ENCODE results near the gene NDRG4. TPM values are rescaled to one million over a fixed set of nuclear protein-coding genes. Genes with fewer than 3 reads are reported as not detected.

The NDRG4 gene
- total and polyA plus RNA-seq, 2 of the 13 experiments (the other 11 are each of a cell fraction or from before 2014, with no cell fraction given): 1.7 to 2.7 TPM

GRCh38 chr16:58515125-58515870, 15.4 kb downstream of the NDRG4 start, which contains the start of gene SETD6 (continued):
- no peak; the same call in 1 of the 2 replicates for TF ChIP-seq ZZZ3 (CRISPR knock-in tag; IDR thresholded peaks at IDR 0.05; ENCODE audit: borderline replicate concordance)
- peak; percentile 98 for TF ChIP-seq HDAC1 (CRISPR knock-in tag; IDR thresholded peaks at IDR 0.05)
- TF ChIP-seq ZNF276 (CRISPR knock-in tag; IDR thresholded peaks at IDR 0.05; ENCODE audit: low read depth): peak; percentile 91
- peak; percentile 97 for TF ChIP-seq ATF7-NPFF (CRISPR knock-in tag; IDR thresholded peaks at IDR 0.05; ENCODE audit: low read depth)
- TF ChIP-seq ZNF709 (CRISPR knock-in tag; IDR thresholded peaks at IDR 0.05): peak; percentile 93
- peak; percentile 89; the same call in 1 of the 2 replicates for TF ChIP-seq ZNF431 (CRISPR knock-in tag; IDR thresholded peaks at IDR 0.05; ENCODE audit: borderline replicate concordance, low read depth)
- no peak for TF ChIP-seq LRRFIP1 (CRISPR knock-in tag; conservative IDR thresholded peaks at IDR 0.05)
- TF ChIP-seq, protein P1, sequence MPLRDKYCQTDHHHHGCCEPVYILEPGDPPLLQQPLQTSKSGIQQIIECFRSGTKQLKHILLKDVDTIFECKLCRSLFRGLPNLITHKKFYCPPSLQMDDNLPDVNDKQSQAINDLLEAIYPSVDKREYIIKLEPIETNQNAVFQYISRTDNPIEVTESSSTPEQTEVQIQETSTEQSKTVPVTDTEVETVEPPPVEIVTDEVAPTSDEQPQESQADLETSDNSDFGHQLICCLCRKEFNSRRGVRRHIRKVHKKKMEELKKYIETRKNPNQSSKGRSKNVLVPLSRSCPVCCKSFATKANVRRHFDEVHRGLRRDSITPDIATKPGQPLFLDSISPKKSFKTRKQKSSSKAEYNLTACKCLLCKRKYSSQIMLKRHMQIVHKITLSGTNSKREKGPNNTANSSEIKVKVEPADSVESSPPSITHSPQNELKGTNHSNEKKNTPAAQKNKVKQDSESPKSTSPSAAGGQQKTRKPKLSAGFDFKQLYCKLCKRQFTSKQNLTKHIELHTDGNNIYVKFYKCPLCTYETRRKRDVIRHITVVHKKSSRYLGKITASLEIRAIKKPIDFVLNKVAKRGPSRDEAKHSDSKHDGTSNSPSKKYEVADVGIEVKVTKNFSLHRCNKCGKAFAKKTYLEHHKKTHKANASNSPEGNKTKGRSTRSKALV (CRISPR knock-in tag; IDR thresholded peaks at IDR 0.05): peak; percentile 98
- TF ChIP-seq, protein P2, sequence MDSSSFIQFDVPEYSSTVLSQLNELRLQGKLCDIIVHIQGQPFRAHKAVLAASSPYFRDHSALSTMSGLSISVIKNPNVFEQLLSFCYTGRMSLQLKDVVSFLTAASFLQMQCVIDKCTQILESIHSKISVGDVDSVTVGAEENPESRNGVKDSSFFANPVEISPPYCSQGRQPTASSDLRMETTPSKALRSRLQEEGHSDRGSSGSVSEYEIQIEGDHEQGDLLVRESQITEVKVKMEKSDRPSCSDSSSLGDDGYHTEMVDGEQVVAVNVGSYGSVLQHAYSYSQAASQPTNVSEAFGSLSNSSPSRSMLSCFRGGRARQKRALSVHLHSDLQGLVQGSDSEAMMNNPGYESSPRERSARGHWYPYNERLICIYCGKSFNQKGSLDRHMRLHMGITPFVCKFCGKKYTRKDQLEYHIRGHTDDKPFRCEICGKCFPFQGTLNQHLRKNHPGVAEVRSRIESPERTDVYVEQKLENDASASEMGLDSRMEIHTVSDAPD (CRISPR knock-in tag; IDR thresholded peaks at IDR 0.05): 0 out of 2 replicates have a peak, but pooled peaks have one; percentile 54
- TF ChIP-seq ZNF724P (CRISPR knock-in tag; IDR thresholded peaks at IDR 0.05; ENCODE audit: borderline replicate concordance): peak; percentile 94
- TF ChIP-seq PHF8 (CRISPR knock-in tag; IDR thresholded peaks at IDR 0.05): peak; percentile 94
- TF ChIP-seq ZNF546 (CRISPR knock-in tag; conservative IDR thresholded peaks at IDR 0.05): peak; percentile 98
- no peak for TF ChIP-seq XRCC5 (optimal IDR thresholded peaks at IDR 0.05; ENCODE audit: low read length)
- peak; percentile 19; the same call in 1 of the 2 replicates for TF ChIP-seq RFX3 (CRISPR knock-in tag; IDR thresholded peaks at IDR 0.05)
- peak; percentile 96 for TF ChIP-seq ATF5 (CRISPR knock-in tag; IDR thresholded peaks at IDR 0.05; ENCODE audit: low read depth)
- peak; percentile 98 for TF ChIP-seq ZMAT3 (CRISPR knock-in tag; conservative IDR thresholded peaks at IDR 0.05)
- TF ChIP-seq ZGPAT (CRISPR knock-in tag; IDR thresholded peaks at IDR 0.05): peak; percentile 99
